Calu3 (cell line): ENCODE measurements around the gene MARVELD1. TPM values are rescaled to one million over a fixed set of nuclear protein-coding genes. Genes with fewer than 3 reads are reported as not detected.
A peak's percentile ranks its signal among the peaks of the same experiment; 100 is the strongest.
"Not testable (repeated sequence)": the region's sequence is repeated elsewhere in the genome, so short reads cannot be mapped to it uniquely, and the experiment has no call there.

Source experiments
- BruUV-seq: library from RNA; stranded (reverse); fragments of 400-500 nt; replicated peaks from 2 replicates; lab custom pipeline; 2021; lab: Mats Ljungman, UMichigan
- CTCF ChIA-PET: fragments of 300-600 bp; sonication (Branson Sonifier 250); formaldehyde crosslinking; loops from one replicate; lab custom pipeline; 2022; ENCODE audit warnings: antibody characterized with exemption; lab: Charles Lee
- DNase-seq: peaks from one replicate; pipeline ENCODE4 v3.0.0; 2022
- H3K27ac Mint-ChIP-seq: one replicate; pipeline ENCODE4 v1.8.0; 2022; ENCODE audit warnings: mixed read lengths; ENCODE audit not compliant: unreplicated experiment
- H3K27me3 Mint-ChIP-seq: one replicate; pipeline ENCODE4 v1.8.0; 2022; ENCODE audit warnings: mixed read lengths; ENCODE audit not compliant: unreplicated experiment
- H3K36me3 Mint-ChIP-seq: one replicate; pipeline ENCODE4 v1.8.0; 2022; ENCODE audit warnings: mild to moderate bottlenecking, moderate library complexity, mixed read lengths; ENCODE audit not compliant: insufficient read depth, unreplicated experiment
- H3K4me1 Mint-ChIP-seq: one replicate; pipeline ENCODE4 v1.8.0; 2022; ENCODE audit warnings: mild to moderate bottlenecking, low read depth, mixed read lengths; ENCODE audit not compliant: unreplicated experiment
- H3K4me3 Mint-ChIP-seq: one replicate; pipeline ENCODE4 v1.8.0; 2022; ENCODE audit warnings: mild to moderate bottlenecking, low read depth, moderate library complexity, mixed read lengths; ENCODE audit not compliant: unreplicated experiment
- H3K9me3 Mint-ChIP-seq: one replicate; pipeline ENCODE4 v1.8.0; 2022; ENCODE audit warnings: low read depth, mixed read lengths; ENCODE audit not compliant: unreplicated experiment
- intact Hi-C: fragments of 100-400 bp; cut with micrococcal nuclease; formaldehyde crosslinking; loops from one replicate; pipeline ENCODE4 v1.10.0; 2022; ENCODE audit not compliant: unreplicated experiment
- total RNA-seq: library from RNA; stranded (reverse); gene quantifications from 2 replicates; pipeline ENCODE4 v1.2.3, GENCODE V29; 2022
- TF ChIP-seq, protein P1 (sequence below): fragments of 200-600 bp; IDR thresholded peaks from one replicate; pipeline ENCODE4 v1.8.0; 2022; ENCODE audit warnings: antibody characterized with exemption; ENCODE audit not compliant: unreplicated experiment

Gene MARVELD1
- total RNA-seq, 1 experiment from 2014 or later = 20.2 TPM

DNA sequence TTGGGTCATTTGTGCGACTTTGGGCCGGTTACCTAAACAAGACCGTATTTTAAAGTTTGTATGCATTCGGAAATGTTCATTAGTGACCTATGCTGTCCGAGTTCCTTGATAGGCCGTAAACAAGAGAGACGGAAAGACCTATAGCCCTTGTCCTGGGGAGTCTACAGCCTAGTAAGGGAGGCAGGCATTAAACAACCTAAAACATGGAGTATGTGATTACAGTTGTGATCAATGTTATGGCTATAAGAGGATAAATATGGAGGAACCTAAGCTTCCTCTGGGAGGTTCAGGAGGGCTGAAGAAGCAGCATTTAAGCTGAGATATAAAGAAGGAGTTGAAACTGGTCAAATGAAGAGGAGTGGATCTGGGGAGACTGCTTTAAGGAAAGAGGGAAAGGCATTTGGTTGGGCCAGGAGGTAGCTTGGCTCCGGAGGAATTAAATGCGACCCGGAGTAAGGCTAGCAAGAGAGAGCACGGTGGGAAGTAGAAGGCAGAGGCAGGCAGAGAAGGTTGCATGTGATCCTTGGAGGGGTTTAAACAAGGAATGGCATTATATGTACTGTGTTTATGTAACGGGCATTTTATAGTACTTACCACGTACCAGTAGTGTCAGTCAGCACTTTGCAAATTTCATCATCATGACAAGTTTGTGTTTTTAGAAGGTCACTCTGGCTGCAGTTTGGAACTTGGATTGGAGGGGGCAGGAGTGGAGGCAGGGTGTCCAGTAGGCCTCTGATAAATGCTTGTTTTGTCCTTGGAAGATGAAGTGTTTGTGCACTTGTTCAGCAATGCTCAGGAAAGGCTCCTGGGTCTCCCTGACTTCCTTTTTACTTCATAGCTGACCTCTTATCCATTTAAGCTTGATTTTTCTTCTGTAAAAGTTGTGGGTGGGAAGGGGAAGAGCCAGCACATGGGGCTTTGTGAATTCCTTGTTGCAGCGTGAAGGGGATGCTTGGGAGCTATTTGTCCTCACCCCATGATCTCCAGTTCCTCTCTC is 25.4 kb upstream of the MARVELD1 start:
- H3K4me3 Mint-ChIP-seq = peak overlapping the region; percentile 73
- BruUV-seq = TSS peak; percentile 53
- intact Hi-C loops = no loop called here

DNA sequence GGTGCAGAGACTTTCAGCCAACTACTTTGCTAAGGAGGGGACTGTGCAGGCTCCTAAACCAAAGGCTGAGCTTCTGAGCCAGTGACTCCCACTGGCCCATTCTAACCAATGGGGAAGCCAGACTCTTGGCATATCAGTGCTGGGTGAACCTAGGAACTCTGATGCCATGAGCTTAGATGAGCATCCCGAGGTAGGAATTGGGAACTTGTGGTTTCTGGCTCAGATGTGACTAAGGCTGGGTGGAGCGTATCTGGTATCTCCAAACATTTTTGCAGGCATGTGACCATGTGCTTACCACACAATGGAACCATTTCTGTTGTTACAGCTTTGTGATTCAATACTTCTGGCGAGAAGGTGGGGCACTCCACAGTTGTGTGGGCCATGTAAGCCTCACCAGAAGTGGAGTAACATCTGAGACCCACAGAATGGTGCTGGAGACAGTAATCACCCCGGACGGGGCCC is 23.9 kb upstream of the MARVELD1 start:
- intact Hi-C loops = no loop called here
- H3K27ac Mint-ChIP-seq = no peak overlapping the region

More for the DNA sequence above, 25.4 kb upstream of the MARVELD1 start:
- CTCF ChIA-PET = interaction anchor here (0.8 to 2.7 kb wide), 5 partner anchors 9 to 25 kb away, joined by 3 to 19 read pairs (median 5); partner anchors contain the start of gene MARVELD1
- H3K27me3 Mint-ChIP-seq = no peaks in the 10 kb centered on the region
- peaks cover 27% of the 10 kb centered on the region for H3K36me3 Mint-ChIP-seq
- peak overlapping the region; percentile 76 for H3K27ac Mint-ChIP-seq
- TF ChIP-seq, protein P1, sequence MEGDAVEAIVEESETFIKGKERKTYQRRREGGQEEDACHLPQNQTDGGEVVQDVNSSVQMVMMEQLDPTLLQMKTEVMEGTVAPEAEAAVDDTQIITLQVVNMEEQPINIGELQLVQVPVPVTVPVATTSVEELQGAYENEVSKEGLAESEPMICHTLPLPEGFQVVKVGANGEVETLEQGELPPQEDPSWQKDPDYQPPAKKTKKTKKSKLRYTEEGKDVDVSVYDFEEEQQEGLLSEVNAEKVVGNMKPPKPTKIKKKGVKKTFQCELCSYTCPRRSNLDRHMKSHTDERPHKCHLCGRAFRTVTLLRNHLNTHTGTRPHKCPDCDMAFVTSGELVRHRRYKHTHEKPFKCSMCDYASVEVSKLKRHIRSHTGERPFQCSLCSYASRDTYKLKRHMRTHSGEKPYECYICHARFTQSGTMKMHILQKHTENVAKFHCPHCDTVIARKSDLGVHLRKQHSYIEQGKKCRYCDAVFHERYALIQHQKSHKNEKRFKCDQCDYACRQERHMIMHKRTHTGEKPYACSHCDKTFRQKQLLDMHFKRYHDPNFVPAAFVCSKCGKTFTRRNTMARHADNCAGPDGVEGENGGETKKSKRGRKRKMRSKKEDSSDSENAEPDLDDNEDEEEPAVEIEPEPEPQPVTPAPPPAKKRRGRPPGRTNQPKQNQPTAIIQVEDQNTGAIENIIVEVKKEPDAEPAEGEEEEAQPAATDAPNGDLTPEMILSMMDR = no peak
- no peaks in the 10 kb centered on the region for H3K9me3 Mint-ChIP-seq
- DNase-seq = no peak
- peaks cover 13% of the 10 kb centered on the region for H3K4me1 Mint-ChIP-seq

DNA sequence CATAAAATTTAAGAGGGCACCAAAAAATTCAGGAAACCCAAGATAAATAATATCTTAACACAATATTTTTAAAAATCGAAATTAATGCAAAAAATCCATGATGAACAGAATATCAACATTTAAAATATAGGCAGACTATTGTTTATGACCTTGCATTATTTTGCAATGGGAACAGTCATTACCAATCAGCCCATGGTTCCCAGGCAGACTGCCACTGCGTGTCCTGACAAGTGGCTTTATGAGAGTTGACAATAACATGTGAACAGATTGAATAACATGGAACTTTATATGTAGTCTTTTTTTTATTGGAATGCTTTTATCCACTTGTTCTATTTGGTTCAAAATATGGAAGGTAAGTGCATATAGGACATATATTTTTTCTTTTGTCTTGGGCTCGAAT is 23.4 kb upstream of the MARVELD1 start:
- no peak for DNase-seq
- H3K4me1 Mint-ChIP-seq = peaks cover 13% of the 10 kb centered on the region
- CTCF ChIA-PET = interaction anchor here (0.9 kb wide), 1 partner anchor 19 kb away, joined by 3 read pairs; no protein-coding TSS in a partner anchor
- BruUV-seq = no TSS peak
- TF ChIP-seq, protein P1 = no peak
- no peak overlapping the region for H3K4me3 Mint-ChIP-seq
- H3K27me3 Mint-ChIP-seq = no peaks in the 10 kb centered on the region
- H3K36me3 Mint-ChIP-seq = peaks cover 15% of the 10 kb centered on the region
- no peaks in the 10 kb centered on the region for H3K9me3 Mint-ChIP-seq
- intact Hi-C loops = no loop called here
- no peak overlapping the region for H3K27ac Mint-ChIP-seq

More for the DNA sequence above, 23.9 kb upstream of the MARVELD1 start:
- no TSS peak for BruUV-seq
- no peaks in the 10 kb centered on the region for H3K27me3 Mint-ChIP-seq
- no peak overlapping the region for H3K4me3 Mint-ChIP-seq
- CTCF ChIA-PET = interaction anchor here (0.6 to 0.9 kb wide), 2 partner anchors 16 to 20 kb away, joined by 3 to 5 read pairs; no protein-coding TSS in a partner anchor
- peaks cover 13% of the 10 kb centered on the region for H3K4me1 Mint-ChIP-seq
- peak; percentile 24 for DNase-seq
- peaks cover 20% of the 10 kb centered on the region for H3K36me3 Mint-ChIP-seq
- H3K9me3 Mint-ChIP-seq = no peaks in the 10 kb centered on the region
- TF ChIP-seq, protein P1 = no peak

DNA sequence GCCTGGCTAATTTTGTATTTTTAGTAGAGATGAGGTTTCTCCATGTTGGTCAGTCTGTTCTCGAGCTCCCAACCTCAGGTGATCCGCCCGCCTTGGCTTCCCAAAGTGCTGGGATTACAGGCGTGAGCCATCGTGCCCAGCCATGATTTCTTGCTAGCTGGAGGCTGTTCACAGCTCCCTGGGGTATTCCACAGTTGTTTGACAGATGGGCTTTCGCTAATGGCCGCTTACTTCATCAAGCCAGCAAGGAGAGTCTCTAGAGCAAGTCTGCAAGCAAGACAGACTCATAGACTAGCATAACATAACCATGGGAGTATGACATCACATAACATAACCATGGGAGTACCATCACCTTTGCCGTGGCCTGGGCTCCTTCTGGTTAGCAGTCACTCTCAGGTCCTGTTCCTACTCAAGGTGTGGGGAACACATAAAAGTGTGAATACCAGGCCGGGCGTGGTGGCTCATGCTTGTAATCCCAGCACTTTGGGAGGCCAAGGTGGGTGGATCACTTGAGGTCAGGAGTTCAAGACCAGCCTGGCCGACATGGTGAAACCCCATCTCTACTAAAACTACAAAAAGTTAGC is 15.4 kb upstream of the MARVELD1 start:
- H3K4me1 Mint-ChIP-seq, H3K27ac Mint-ChIP-seq, H3K4me3 Mint-ChIP-seq, intact Hi-C loops, H3K9me3 Mint-ChIP-seq, H3K27me3 Mint-ChIP-seq, DNase-seq, H3K36me3 Mint-ChIP-seq, BruUV-seq: not testable (repeated sequence)
- CTCF ChIA-PET = interaction anchor here (0.6 to 1.4 kb wide), 3 partner anchors 10 to 22 kb away, joined by 4 to 5 read pairs (median 4); no protein-coding TSS in a partner anchor
